WTC11 (cell line): Measurements from ENCODE around the gene RIPOR1.

Source experiments
- CREM ChIP-seq: sonication (generic); formaldehyde crosslinking; IDR thresholded peaks from 2 replicates; pipeline ENCODE4 v1.8.1; 2022; ENCODE audit warnings: mild to moderate bottlenecking, missing genetic modification reagents, moderate library complexity
- ESRRA ChIP-seq: sonication (generic); formaldehyde crosslinking; IDR thresholded peaks from 2 replicates; pipeline ENCODE4 v1.8.1; 2022; ENCODE audit warnings: mild to moderate bottlenecking, missing genetic modification reagents, borderline replicate concordance
- FOXJ3 ChIP-seq: sonication (generic); formaldehyde crosslinking; IDR thresholded peaks from 2 replicates; pipeline ENCODE4 v1.9.0; 2021; ENCODE audit warnings: missing genetic modification reagents, mild to moderate bottlenecking, borderline replicate concordance
- JUN ChIP-seq: sonication (generic); formaldehyde crosslinking; IDR thresholded peaks from 2 replicates; pipeline ENCODE4 v1.8.0; 2023; ENCODE audit warnings: mild to moderate bottlenecking, missing genetic modification reagents
- NFATC4 ChIP-seq: fragments of 250-450 bp; sonication (Bioruptor Pico); IDR thresholded peaks from 2 replicates; pipeline ENCODE4 v1.9.0; 2021; ENCODE audit warnings: mild to moderate bottlenecking
- NFYB ChIP-seq: sonication (generic); formaldehyde crosslinking; conservative IDR thresholded peaks from 2 replicates; pipeline ENCODE4 v1.8.0; 2022; ENCODE audit warnings: low read depth, missing genetic modification reagents
- TF ChIP-seq, protein P1 (sequence below): fragments of 200-600 bp; IDR thresholded peaks from 2 replicates; pipeline ENCODE4 v1.8.0; 2022; ENCODE audit warnings: antibody characterized with exemption
- TF ChIP-seq, protein P2 (sequence below): sonication (generic); formaldehyde crosslinking; IDR thresholded peaks from 2 replicates; pipeline ENCODE4 v1.8.1; 2023; ENCODE audit warnings: mild to moderate bottlenecking, missing genetic modification reagents, borderline replicate concordance
- TF ChIP-seq, protein P3 (sequence below): sonication (generic); formaldehyde crosslinking; IDR thresholded peaks from 2 replicates; pipeline ENCODE4 v1.8.1; 2023; ENCODE audit warnings: mild to moderate bottlenecking, moderate library complexity, missing genetic modification reagents
- TF ChIP-seq, protein P4 (sequence below): sonication (generic); formaldehyde crosslinking; IDR thresholded peaks from 2 replicates; pipeline ENCODE4 v1.8.1; 2022; ENCODE audit warnings: low read depth, missing genetic modification reagents, borderline replicate concordance

DNA sequence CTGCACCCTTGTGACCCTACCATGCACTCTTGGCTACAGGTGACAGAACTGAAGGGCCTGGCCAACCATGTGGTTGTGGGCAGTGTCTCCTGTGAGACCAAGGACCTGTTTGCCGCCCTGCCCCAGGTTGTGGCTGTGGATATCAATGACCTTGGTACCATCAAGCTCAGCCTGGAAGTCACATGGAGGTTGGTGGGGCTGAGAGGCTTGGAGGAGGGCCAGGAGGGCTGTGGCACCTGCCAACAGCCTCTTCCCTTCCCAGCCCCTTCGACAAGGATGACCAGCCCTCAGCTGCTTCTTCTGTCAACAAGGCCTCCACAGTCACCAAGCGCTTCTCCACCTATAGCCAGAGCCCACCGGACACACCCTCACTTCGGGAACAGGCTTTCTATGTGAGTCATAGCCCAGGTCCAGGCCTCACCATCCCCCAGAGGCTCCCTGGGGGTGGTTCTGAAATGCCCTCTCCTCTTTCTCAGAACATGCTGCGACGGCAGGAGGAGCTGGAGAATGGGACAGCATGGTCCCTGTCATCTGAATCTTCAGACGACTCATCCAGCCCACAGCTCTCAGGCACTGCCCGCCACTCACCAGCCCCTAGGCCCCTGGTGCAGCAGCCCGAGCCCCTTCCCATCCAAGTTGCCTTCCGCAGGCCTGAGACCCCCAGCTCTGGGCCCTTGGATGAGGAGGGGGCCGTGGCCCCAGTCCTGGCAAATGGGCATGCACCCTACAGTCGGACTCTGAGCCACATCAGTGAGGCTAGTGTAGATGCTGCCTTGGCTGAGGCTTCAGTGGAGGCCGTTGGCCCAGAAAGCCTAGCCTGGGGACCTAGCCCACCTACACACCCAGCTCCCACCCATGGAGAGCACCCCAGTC lies 13.0 kb downstream of the RIPOR1 start:
- TF ChIP-seq, protein P1, sequence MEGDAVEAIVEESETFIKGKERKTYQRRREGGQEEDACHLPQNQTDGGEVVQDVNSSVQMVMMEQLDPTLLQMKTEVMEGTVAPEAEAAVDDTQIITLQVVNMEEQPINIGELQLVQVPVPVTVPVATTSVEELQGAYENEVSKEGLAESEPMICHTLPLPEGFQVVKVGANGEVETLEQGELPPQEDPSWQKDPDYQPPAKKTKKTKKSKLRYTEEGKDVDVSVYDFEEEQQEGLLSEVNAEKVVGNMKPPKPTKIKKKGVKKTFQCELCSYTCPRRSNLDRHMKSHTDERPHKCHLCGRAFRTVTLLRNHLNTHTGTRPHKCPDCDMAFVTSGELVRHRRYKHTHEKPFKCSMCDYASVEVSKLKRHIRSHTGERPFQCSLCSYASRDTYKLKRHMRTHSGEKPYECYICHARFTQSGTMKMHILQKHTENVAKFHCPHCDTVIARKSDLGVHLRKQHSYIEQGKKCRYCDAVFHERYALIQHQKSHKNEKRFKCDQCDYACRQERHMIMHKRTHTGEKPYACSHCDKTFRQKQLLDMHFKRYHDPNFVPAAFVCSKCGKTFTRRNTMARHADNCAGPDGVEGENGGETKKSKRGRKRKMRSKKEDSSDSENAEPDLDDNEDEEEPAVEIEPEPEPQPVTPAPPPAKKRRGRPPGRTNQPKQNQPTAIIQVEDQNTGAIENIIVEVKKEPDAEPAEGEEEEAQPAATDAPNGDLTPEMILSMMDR, result no peak
- no peak for TF ChIP-seq NFATC4 (CRISPR knock-in tag)
- no peak for TF ChIP-seq NFYB (CRISPR knock-in tag)
- TF ChIP-seq ESRRA, result no peak
- TF ChIP-seq, protein P2, sequence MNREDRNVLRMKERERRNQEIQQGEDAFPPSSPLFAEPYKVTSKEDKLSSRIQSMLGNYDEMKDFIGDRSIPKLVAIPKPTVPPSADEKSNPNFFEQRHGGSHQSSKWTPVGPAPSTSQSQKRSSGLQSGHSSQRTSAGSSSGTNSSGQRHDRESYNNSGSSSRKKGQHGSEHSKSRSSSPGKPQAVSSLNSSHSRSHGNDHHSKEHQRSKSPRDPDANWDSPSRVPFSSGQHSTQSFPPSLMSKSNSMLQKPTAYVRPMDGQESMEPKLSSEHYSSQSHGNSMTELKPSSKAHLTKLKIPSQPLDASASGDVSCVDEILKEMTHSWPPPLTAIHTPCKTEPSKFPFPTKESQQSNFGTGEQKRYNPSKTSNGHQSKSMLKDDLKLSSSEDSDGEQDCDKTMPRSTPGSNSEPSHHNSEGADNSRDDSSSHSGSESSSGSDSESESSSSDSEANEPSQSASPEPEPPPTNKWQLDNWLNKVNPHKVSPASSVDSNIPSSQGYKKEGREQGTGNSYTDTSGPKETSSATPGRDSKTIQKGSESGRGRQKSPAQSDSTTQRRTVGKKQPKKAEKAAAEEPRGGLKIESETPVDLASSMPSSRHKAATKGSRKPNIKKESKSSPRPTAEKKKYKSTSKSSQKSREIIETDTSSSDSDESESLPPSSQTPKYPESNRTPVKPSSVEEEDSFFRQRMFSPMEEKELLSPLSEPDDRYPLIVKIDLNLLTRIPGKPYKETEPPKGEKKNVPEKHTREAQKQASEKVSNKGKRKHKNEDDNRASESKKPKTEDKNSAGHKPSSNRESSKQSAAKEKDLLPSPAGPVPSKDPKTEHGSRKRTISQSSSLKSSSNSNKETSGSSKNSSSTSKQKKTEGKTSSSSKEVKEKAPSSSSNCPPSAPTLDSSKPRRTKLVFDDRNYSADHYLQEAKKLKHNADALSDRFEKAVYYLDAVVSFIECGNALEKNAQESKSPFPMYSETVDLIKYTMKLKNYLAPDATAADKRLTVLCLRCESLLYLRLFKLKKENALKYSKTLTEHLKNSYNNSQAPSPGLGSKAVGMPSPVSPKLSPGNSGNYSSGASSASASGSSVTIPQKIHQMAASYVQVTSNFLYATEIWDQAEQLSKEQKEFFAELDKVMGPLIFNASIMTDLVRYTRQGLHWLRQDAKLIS (CRISPR knock-in tag), result no peak
- TF ChIP-seq FOXJ3, result no peak
- TF ChIP-seq, protein P3, sequence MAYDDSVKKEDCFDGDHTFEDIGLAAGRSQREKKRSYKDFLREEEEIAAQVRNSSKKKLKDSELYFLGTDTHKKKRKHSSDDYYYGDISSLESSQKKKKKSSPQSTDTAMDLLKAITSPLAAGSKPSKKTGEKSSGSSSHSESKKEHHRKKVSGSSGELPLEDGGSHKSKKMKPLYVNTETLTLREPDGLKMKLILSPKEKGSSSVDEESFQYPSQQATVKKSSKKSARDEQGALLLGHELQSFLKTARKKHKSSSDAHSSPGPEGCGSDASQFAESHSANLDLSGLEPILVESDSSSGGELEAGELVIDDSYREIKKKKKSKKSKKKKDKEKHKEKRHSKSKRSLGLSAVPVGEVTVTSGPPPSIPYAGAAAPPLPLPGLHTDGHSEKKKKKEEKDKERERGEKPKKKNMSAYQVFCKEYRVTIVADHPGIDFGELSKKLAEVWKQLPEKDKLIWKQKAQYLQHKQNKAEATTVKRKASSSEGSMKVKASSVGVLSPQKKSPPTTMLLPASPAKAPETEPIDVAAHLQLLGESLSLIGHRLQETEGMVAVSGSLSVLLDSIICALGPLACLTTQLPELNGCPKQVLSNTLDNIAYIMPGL (CRISPR knock-in tag), result no peak
- no peak for TF ChIP-seq JUN (CRISPR knock-in tag)
- TF ChIP-seq, protein P4, sequence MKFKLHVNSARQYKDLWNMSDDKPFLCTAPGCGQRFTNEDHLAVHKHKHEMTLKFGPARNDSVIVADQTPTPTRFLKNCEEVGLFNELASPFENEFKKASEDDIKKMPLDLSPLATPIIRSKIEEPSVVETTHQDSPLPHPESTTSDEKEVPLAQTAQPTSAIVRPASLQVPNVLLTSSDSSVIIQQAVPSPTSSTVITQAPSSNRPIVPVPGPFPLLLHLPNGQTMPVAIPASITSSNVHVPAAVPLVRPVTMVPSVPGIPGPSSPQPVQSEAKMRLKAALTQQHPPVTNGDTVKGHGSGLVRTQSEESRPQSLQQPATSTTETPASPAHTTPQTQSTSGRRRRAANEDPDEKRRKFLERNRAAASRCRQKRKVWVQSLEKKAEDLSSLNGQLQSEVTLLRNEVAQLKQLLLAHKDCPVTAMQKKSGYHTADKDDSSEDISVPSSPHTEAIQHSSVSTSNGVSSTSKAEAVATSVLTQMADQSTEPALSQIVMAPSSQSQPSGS (CRISPR knock-in tag), result no peak
- TF ChIP-seq CREM, result no peak
